HG03439 (cell line): Measurements from ENCODE around the gene PYGO2.

Experiments used
- ATAC-seq: cut with Tn5 transposase; IDR thresholded peaks from one replicate; pipeline ENCODE4 v1.9.1; 2021; ENCODE audit warnings: mild to moderate bottlenecking, moderate library complexity; ENCODE audit not compliant: unreplicated experiment

The PYGO2 gene

GRCh38 chr1:154945160-154945961, 16.2 kb downstream of the PYGO2 start:
- no peak for ATAC-seq

- ATAC-seq, result no peak
Measured at GRCh38 chr1:154944401-154945159, 17.0 kb downstream of the PYGO2 start.

DNA sequence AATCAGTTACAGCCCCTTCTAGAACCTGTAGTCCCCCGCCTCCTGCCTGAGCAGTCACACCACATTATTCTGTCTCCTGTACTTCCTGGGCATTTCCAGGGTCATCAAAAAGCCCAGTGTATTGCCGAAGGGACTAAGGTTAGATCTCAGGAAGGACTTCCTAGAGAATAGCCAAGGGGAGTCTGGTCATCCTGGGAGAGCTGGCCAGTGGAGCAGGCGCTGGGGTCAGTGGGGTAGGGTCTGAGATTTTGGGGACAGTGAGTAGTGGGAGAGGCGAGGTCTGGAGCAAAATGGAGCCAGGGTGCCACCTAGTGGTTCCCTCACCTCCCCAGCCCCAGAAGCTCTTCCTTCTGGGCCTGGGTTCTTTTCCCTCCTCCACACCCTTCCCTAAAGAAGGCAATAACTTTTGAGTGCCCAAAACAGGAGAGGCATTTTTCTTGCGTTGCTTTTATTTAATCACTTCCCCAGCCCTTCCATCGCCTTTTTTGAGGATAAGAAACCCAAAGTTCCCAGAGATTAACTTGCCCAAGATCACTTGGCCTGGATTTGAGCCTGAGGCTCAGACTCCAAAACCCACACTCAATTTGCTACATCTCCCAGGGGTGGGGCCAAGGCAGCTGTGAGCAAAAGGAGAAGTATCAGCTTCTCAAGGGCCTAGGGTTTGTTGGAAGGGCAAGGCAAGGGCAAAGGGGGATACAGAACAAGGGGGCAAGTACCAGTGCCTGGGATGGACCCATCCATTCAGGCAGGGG, 17.8 kb downstream of the PYGO2 start:
- no peak for ATAC-seq

DNA sequence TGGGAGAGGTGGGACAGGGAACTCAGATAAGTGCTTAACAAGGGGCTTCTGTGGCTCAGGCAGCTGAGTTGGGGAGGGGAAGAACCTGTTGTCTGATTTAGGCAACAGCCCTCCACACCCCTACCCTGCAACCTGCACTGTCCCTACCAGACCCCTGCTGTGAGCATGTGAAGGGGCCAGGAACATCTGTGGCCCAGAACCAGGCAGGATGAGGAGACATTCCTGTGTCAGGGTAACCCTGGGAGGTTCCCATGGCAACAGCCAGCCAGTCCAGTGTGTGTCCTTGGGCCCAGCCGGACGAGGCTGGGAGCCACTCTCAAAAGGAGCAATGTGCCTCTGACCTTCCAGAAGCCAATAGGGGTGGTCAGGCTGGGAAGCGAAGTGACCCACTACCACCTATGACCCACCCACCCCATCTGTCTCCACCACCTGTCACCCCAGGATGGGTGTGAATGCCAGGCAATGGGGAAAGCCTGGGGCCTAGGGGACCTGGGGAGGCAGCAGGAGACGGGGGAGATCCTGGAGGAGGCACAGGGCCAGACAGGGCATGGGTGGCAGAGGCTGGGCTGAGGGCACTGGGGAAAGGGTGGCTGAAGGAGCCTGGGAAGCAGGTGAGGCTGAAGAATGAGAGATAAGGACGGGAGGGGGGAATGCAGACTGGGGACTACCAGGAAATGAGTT, 20.1 kb downstream of the PYGO2 start:
- ATAC-seq, result no peak

GRCh38 chr1:154940651-154941194, 20.9 kb downstream of the PYGO2 start:
- no peak for ATAC-seq

DNA sequence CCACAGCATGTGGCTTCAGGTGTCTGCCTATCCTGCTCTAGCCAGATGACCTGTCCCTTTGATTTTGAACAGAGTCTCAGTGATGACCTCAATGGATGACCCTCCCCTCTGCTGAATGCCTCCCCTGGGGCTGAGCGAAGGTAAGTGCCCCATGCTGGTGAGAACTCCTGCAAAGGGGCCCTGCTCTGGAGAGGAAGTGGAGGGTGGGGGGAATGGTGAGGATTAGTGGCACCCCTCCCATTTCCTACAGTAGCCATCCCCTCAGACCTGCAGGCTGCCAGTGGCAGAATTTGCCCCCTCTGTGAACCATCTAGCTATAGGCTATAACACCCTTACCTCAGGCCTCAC, 21.4 kb downstream of the PYGO2 start:
- no peak for ATAC-seq

GRCh38 chr1:154938604-154939399, 22.8 kb downstream of the PYGO2 start:
- no peak for ATAC-seq

DNA sequence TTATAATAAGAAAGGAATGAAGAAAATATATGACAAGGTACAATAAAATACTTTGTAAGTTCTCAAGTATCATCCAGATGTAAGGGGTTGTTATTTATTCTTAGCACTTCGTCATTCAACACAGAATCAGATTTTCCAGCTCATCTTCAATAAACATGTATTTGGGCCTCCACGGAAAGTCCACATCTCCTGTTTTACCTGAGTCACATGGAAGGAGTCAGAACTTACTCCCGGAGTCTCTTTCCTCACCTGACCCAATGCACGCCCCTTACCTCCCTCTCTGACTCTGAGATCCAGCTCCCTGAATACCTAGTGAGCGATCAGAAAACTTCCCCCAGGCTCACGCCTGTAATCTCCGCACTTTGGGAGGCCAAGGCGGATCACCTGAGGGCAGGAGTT, 23.6 kb downstream of the PYGO2 start:
- ATAC-seq, result no peak

GRCh38 chr1:154937085-154937987, 24.2 kb downstream of the PYGO2 start:
- ATAC-seq, result peak; percentile 51

DNA sequence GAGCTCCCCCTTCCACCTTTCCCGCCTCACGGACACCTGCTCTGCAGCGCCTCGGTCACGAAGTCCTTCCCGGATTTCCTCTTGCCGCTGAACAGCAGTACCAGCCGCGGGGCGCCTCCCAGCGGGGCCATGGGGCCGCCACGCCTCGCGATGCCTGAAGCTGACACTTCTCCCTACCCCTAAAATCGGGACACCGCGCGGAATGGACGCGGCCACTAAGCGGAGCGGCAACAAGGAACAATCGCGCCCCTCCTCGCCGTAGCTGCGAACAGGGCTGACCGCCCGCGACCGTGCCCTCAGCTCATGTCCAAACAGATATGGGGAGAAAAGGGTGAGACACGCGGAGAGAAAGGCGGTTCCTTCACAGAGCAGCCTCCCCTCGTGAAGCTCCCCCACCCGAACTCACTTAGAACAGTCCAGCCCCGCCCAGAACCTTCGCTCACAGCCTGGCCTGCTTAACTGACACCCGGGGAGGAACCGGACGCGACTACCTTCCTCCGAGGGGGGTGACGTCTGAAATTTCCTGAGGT, 25.0 kb downstream of the PYGO2 start, which contains the start of gene PMVK:
Gene PMVK (minus strand): TSS at position 165 of the 530 bp plus-strand sequence. CDS start 34 bp downstream, at position 131.
- ATAC-seq, result peak; percentile 71

DNA sequence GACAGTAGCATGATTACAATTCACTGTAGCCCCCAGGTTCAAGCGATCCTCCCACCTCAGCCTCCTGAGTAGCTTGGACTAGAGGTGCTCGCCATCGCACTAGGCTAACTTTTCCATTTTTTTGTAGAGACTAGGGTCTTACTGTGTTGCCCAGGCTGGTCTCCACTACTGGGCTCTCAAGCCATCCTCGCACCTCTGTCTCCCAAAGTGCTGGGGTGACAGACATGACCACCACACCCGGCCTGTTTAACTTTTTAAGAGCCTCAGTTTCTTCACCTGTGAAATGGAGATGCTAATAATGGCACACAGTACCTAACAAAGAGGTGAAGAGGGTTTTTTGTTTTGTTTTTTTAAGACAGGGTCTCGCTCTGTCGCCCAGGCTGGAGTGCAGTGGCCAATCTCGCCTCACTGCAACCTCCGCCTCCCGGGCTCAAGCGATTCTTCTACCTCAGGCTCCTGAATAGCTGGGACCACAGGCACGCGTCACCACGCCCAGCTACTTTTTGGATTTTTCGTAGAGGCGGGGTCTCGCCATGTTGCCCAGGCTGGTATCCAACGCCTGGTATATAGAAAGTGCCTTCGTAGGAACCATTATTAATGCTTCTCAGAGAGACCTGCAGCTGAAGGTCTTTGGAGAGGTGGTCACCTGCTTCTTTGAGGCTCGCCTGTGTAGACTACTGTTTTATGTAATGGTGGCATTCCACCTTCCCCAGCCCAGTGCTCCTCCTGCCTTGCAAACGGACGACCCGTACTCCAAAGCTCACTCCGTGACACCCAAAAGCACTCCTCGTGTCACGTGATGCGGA, 25.6 kb downstream of the PYGO2 start:
- ATAC-seq, result no peak

- ATAC-seq, result no peak
Measured at GRCh38 chr1:154934358-154934948, 27.1 kb downstream of the PYGO2 start.

DNA sequence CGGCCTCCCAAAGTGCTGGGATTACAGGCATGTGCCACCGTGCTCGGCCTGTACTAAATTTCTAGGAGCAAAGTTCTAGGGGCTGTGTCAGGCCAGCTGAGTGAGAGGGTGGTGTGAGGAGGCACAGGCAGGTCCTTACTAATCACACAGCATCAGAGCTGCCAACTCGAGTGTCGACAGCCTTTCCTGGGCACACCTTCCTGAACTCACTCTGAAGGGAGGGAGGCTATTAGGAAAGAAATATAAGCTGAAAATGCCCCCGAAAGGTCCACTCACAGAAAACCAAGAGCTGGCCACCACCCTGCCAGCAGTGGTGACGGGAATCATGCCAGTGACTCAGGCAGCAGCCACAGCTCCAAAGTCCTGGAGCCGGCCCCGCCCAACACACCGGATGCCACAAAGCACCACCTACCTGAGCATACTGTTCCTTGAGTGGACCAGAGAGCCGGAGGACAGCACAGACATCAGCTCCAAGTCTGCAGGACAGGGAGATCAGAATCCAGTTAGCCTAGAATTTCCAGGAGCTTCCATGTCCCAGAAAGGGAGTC, 29.6 kb downstream of the PYGO2 start:
- no peak for ATAC-seq

DNA sequence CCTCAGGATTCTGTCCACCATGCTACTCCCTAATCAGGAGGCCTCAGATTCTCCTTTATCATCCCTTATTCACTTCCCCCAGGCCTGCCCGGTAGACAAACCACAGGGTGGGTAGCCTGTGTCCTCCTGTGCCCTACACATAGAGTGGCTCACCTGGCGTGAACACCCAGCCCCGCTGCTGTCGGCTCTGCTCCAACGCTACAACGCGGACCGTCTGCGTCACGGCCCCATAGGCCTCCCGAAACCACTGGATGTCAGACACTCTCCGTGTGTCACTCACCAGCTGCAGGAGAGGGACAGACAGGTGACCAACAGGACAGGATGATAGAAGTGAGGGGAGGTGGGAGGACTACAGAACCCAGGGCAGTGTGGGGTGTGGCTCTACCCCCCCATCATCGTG, 35.4 kb downstream of the PYGO2 start:
- ATAC-seq, result no peak

GRCh38 chr1:154925335-154926170, 36.0 kb downstream of the PYGO2 start:
- no peak for ATAC-seq

DNA sequence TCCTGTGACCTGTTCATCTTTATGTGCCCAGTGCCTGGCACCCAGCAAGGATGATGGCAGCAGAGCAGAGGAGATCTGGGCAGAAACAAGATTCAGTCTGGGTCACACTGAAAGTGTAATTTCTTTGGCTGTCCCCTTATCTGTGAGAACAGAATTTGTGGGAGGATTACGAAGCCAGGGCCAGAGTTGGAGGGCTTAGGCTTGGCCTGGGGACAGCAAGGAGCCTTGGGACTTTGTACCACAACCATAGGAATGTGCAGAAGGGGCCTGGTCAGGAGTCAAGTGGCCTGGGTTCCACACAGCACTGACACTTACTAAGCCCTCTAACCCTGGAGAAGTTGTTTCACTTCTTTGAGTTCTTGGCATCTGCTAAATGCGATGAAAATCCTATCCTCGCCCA, 37.9 kb downstream of the PYGO2 start:
- ATAC-seq, result no peak
